GM12875 (cell line): ENCODE data around the gene PSMA7.

Experiments used
- H3K4me3 ChIP-seq: one replicate; pipeline ENCODE4 v1.5.1; 2011; ENCODE audit warnings: low read depth, low read length, control low read depth
- TF ChIP-seq, protein P1 (sequence below): IDR thresholded peaks from 2 replicates; pipeline ENCODE4 v1.5.1; 2011; ENCODE audit warnings: low read depth, mild to moderate bottlenecking, control low read depth, inconsistent platforms, low read length, moderate library complexity, borderline replicate concordance; ENCODE audit not compliant: insufficient read depth

PSMA7 gene

GRCh38 chr20:62183426-62184142, 40.4 kb upstream of the PSMA7 start:
- peak overlapping the region; percentile 94 for H3K4me3 ChIP-seq
- TF ChIP-seq, protein P1, sequence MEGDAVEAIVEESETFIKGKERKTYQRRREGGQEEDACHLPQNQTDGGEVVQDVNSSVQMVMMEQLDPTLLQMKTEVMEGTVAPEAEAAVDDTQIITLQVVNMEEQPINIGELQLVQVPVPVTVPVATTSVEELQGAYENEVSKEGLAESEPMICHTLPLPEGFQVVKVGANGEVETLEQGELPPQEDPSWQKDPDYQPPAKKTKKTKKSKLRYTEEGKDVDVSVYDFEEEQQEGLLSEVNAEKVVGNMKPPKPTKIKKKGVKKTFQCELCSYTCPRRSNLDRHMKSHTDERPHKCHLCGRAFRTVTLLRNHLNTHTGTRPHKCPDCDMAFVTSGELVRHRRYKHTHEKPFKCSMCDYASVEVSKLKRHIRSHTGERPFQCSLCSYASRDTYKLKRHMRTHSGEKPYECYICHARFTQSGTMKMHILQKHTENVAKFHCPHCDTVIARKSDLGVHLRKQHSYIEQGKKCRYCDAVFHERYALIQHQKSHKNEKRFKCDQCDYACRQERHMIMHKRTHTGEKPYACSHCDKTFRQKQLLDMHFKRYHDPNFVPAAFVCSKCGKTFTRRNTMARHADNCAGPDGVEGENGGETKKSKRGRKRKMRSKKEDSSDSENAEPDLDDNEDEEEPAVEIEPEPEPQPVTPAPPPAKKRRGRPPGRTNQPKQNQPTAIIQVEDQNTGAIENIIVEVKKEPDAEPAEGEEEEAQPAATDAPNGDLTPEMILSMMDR = no peak

DNA sequence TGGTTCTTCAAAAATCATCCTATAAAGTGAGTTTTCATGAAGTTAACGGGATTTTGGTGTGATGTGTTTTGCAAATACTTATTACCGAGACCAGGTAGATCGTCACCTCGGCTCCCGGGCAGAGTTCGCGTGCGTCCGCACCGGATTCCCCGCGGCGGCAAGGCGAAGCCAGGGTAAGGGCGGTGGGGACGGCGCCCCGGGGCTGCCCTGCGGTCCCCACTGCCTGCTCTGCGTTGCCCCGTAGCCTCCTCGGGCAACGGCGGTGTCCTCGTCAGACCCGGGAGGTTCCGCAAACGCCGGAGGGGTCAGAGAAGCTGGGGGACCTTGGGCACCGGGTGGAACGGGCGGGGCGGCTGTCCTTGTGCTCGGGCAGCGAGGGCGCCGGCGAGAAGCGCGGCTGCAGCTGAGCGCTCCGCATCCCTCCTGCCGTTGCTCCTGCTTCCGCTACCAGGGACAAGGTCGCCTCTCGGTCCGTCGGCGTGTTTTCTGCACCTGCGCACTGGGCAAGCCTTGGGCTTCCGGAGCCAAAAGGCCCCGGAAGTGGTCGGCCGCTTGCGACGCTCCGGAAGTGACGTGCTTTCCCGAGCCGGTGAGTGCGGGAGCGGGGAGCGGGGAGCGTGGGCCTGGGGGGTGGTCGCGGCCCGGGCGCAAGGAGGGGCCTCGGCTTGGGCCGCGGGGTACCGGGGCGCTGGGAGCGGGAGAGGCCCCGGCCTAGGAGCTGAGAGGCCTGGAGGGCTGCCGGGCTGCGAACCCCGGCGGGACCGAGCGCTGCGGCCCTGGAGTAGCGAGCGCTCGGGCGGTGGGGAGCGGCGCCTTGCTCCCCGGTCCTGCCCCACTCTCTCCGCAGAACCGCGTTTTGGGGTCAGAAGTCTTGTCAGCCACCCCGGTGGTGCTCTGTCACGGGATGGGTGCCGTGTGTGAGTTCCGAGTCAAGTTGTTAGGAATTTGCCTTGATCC, 39.6 kb upstream of the PSMA7 start, which contains the start of gene MTG2:
Gene MTG2 (plus strand): TSS at position 560 of the 957 bp plus-strand sequence. CDS start 10,393 bp downstream, outside the sequence.
- H3K4me3 ChIP-seq = peak within 1 kb of the TSS; percentile 94
- TF ChIP-seq, protein P1 = no peak

DNA sequence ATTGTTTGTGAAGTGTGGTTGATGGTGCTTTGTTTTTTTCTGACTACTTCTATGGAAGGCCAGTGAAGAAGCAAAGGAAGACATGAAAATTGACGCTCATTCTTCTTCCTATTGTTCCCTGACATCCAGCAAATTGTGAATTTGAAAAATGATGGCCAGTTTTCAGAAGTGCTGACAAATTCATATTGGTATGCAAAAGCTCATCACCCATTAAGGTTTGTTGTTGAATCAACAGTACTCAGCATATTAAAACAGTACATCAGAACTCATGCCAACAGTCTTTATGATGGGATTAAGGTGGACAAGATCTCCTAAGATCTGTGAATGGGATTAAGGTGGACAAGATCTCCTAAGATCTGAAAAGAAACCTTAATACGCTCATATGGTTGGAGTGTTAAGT, 38.6 kb upstream of the PSMA7 start:
- TF ChIP-seq, protein P1 = no peak
- no peak overlapping the region for H3K4me3 ChIP-seq

DNA sequence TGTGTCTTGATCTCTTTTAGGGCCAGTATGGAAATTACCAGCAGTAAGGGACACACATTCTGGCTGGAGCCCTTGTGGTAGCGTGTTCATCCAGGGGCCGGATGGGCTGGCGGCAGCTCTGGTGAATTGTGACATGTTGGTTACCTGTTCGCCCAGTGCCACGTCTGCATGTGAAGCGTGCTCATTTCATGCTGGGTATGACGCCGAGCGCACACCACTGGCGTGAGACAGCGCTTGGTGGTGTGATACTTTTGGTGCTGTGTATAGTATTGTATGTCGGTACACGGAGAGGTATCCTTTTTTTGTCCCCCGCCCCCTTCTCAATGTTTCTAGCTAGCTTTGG, 35.9 kb upstream of the PSMA7 start:
- TF ChIP-seq, protein P1 = no peak
- H3K4me3 ChIP-seq = no peak overlapping the region

- H3K4me3 ChIP-seq = no peak overlapping the region
- TF ChIP-seq, protein P1 = no peak
Measured at GRCh38 chr20:62178316-62179161, 35.3 kb upstream of the PSMA7 start.

- no peak overlapping the region for H3K4me3 ChIP-seq
- TF ChIP-seq, protein P1 = no peak
Measured at GRCh38 chr20:62177307-62177706, 34.1 kb upstream of the PSMA7 start.
